GM23248 (cell line): ENCODE results near the gene TOM1. TPM values are rescaled to one million over a fixed set of nuclear protein-coding genes. Genes with fewer than 3 reads are reported as not detected.

Experiments used
- DNase-seq: peaks from one replicate; pipeline ENCODE4 v3.0.0-alpha.2; 2015
- H2AFZ ChIP-seq: fragments of 200-600 bp; sonication (generic); 2 replicates; pipeline ENCODE4 v1.6.1; 2016; ENCODE audit warnings: antibody characterized with exemption
- H3F3A ChIP-seq: fragments of 200-600 bp; sonication (generic); 2 replicates; pipeline ENCODE4 v1.6.1; 2016; ENCODE audit warnings: mild to moderate bottlenecking, antibody characterized with exemption, mixed run types; ENCODE audit not compliant: insufficient read depth
- H3K27ac ChIP-seq: fragments of 200-600 bp; sonication (generic); 2 replicates; pipeline ENCODE4 v1.5.1; 2016; ENCODE audit warnings: mild to moderate bottlenecking
- H3K27me3 ChIP-seq: fragments of 200-600 bp; sonication (generic); replicated peaks from 2 replicates; pipeline ENCODE4 v1.6.1; 2016; ENCODE audit warnings: mild to moderate bottlenecking; ENCODE audit not compliant: insufficient read depth
- H3K36me3 ChIP-seq: fragments of 200-600 bp; sonication (generic); 2 replicates; pipeline ENCODE4 v1.6.1; 2016; ENCODE audit warnings: low read depth, mild to moderate bottlenecking
- H3K4me1 ChIP-seq: fragments of 200-600 bp; sonication (generic); 2 replicates; pipeline ENCODE4 v1.6.1; 2016; ENCODE audit warnings: mild to moderate bottlenecking; ENCODE audit not compliant: insufficient read depth
- H3K4me2 ChIP-seq: fragments of 200-600 bp; sonication (generic); one replicate; pipeline ENCODE4 v1.6.1; 2016; ENCODE audit warnings: mild to moderate bottlenecking; ENCODE audit not compliant: unreplicated experiment
- H3K4me3 ChIP-seq: fragments of 200-600 bp; sonication (generic); 2 replicates; pipeline ENCODE4 v1.5.1; 2016; ENCODE audit warnings: mild to moderate bottlenecking
- H3K79me2 ChIP-seq: fragments of 200-600 bp; sonication (generic); 2 replicates; pipeline ENCODE4 v1.6.1; 2016; ENCODE audit warnings: mild to moderate bottlenecking; ENCODE audit not compliant: insufficient read depth
- H3K9ac ChIP-seq: fragments of 200-600 bp; sonication (generic); 2 replicates; pipeline ENCODE4 v1.6.1; 2016; ENCODE audit warnings: mild to moderate bottlenecking
- H3K9me2 ChIP-seq: fragments of 200-600 bp; sonication (generic); 2 replicates; pipeline ENCODE4 v1.6.1; 2016; ENCODE audit warnings: mixed run types, mild to moderate bottlenecking, moderate library complexity; ENCODE audit not compliant: insufficient read depth
- H3K9me3 ChIP-seq: fragments of 200-600 bp; sonication (generic); one replicate; pipeline ENCODE4 v1.6.1; 2017; ENCODE audit warnings: low read depth
- H4K20me1 ChIP-seq: fragments of 200-600 bp; sonication (generic); 2 replicates; pipeline ENCODE4 v1.6.0; 2016; ENCODE audit not compliant: insufficient read depth
- EZH2 ChIP-seq: fragments of 200-600 bp; sonication (generic); IDR thresholded peaks from 2 replicates; pipeline ENCODE4 v1.6.1; 2018; ENCODE audit warnings: antibody characterized with exemption, mild to moderate bottlenecking; ENCODE audit not compliant: insufficient read depth, poor library complexity, severe bottlenecking
- EZH2phosphoT487 ChIP-seq: fragments of 200-600 bp; sonication (generic); IDR thresholded peaks from 2 replicates; pipeline ENCODE4 v1.6.1; 2018; ENCODE audit warnings: antibody characterized with exemption, moderate library complexity, mild to moderate bottlenecking, low read depth; ENCODE audit not compliant: insufficient read depth
- WGBS, 2 experiments: methylation state at CpG; one replicate each; pipeline ENCODE4 v1.1.6; 2015 to 2017; ENCODE audit warnings: low lambda C conversion rate in 2 of 2, low coverage in 1 of 2; ENCODE audit errors: missing lambda C conversion rate in 2 of 2; 5-methylcytosine and 5-hydroxymethylcytosine counted together
- in situ Hi-C: fragments of 300-500 bp; cut with MboI; formaldehyde crosslinking; loops from 2 replicates; pipeline ENCODE4 v1.15.0; 2020
- polyA plus RNA-seq: library from polyadenylated mRNA; unstranded; fragments of >200 nt; fragmentation: Nextera tagmentation; extraction: Ambion mirVana; gene quantifications from 2 replicates; pipeline ENCODE4 v1.2.1, GENCODE V29; 2016
- total RNA-seq: library from RNA; depleted of rRNA; stranded (reverse); fragments of >200 nt; shearing (Covaris generic); gene quantifications from 2 replicates; pipeline ENCODE4 v1.2.3, GENCODE V29; 2014

Gene TOM1
- total and polyA plus RNA-seq, 2 experiments from 2014 or later = 61.3 to 69.7 TPM

DNA sequence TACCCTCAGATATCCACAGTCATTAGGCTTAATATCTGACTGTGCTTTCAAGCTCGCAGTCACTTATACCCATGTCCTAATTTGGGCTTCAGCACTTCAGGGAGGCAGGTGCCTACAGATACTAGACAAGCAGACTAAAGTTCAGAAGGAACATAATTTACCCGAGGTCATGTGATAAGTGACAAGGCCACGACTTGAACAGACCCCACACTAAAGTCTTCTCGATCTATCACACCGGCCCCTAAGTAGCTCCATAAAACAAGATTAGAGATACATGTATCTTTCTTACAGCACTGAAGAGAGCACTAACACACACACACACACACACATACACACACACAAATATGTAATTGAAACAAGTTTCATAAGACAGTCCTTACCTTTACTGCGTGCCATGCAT is 32.6 kb downstream of the TOM1 start:
- Histone ChIP-seq H3K36me3 (peaks cover 58% of the 10 kb centered on the region), H3K9ac (no peak overlapping the region), H3K27ac (no peak overlapping the region), H3F3A (peaks cover 11% of the 10 kb centered on the region), H3K9me2 (no peaks in the 10 kb centered on the region), H3K27me3 (no peaks in the 10 kb centered on the region), H3K79me2 (no peaks in the 10 kb centered on the region), H3K4me1 (peaks cover 12% of the 10 kb centered on the region), H3K4me3 (no peak overlapping the region), H3K9me3 (no peaks in the 10 kb centered on the region), H3K4me2 (no peak overlapping the region), H4K20me1 (no peaks in the 10 kb centered on the region), H2AFZ (no peak overlapping the region)
- in situ Hi-C loops = no loop called here
- no peak for DNase-seq
- TF ChIP-seq EZH2phosphoT487 (no peak), EZH2 (no peak)
- WGBS, 2 experiments = 79 to 88% methylated on average over 6 of the region's 6 CpGs

DNA sequence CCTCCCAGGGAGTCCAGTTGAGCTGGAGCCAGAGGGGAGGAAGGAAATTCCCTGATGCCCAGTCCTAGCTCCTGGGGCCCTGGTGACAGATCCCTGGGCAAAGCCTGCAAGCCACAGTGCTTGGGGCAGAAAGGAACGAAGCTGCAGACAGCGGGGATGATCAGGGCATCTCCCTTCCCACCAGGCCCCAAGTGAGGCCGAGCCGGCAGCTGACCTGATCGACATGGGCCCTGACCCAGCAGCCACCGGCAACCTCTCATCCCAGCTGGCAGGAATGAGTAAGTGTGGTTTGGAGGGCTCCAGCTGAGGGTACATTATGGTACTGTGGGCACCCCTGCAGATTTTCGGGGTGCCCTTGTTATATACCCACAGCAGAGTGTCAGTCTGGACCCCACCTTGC is 33.5 kb downstream of the TOM1 start:
- 92 to 95% methylated on average over 7 of the region's 7 CpGs for WGBS, 2 experiments
- Histone ChIP-seq H4K20me1 (no peaks in the 10 kb centered on the region), H3K9ac (no peak overlapping the region), H3K9me3 (no peaks in the 10 kb centered on the region), H3K4me1 (peaks cover 12% of the 10 kb centered on the region), H3K9me2 (no peaks in the 10 kb centered on the region), H3K4me2 (no peak overlapping the region), H3K4me3 (no peak overlapping the region), H3K79me2 (no peaks in the 10 kb centered on the region), H3F3A (peaks cover 11% of the 10 kb centered on the region), H3K36me3 (peaks cover 52% of the 10 kb centered on the region), H3K27ac (no peak overlapping the region), H3K27me3 (no peaks in the 10 kb centered on the region), H2AFZ (no peak overlapping the region)
- TF ChIP-seq EZH2phosphoT487 (no peak), EZH2 (no peak)
- no peak for DNase-seq
- in situ Hi-C loops = no loop called here

DNA sequence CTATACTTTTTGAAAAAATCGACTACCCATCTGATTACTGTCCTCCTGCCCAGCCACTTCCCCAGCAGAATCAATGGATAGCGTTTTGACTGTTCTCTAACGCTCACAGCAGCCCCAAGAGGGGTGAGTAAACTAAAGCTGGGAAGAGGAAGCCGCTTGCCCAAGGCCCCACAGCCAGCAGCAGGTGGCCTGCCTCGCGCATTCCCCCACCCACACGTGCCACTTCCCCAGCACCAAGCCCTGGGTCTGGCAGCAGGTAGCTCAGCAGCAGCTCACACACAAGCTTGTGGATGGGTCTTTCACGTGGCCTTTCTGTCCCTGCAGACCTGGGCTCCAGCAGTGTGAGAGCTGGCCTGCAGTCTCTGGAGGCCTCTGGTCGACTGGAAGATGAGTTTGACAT is 34.3 kb downstream of the TOM1 start:
- TF ChIP-seq EZH2phosphoT487 = no peak
- no peak for TF ChIP-seq EZH2
- H3K4me3 ChIP-seq = no peak overlapping the region
- peaks cover 10% of the 10 kb centered on the region for H3F3A ChIP-seq
- 77 to 78% methylated on average over 9 of the region's 9 CpGs for WGBS, 2 experiments
- peaks cover 12% of the 10 kb centered on the region for H3K4me1 ChIP-seq
- H3K27ac ChIP-seq = no peak overlapping the region
- no peak for DNase-seq
- no peaks in the 10 kb centered on the region for H3K27me3 ChIP-seq
- no peak overlapping the region for H2AFZ ChIP-seq
- no peaks in the 10 kb centered on the region for H3K9me2 ChIP-seq
- H3K36me3 ChIP-seq = peaks cover 50% of the 10 kb centered on the region
- no peaks in the 10 kb centered on the region for H3K9me3 ChIP-seq
- H3K79me2 ChIP-seq = no peaks in the 10 kb centered on the region
- H4K20me1 ChIP-seq = no peaks in the 10 kb centered on the region
- no peak overlapping the region for H3K9ac ChIP-seq
- H3K4me2 ChIP-seq = no peak overlapping the region
- in situ Hi-C loops = no loop called here

DNA sequence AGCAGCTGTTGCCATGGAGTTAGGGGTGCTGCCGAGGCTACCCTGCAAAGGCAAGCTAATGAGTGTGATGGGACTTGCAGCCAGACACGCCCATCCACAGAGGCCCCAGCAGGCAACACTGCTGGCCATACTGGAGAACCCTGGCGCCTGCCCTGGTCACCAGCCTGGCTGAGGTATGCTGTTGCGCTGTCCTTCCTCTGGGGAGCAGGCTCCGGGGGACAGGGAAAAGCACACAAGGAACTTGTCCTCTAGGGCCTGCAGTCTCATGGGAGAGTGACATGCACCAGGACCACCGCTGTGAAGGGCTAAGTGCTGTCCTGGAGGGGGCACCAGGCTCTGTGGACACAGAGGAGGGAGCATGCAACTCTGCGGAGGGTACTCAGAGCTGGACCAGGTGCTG is 35.8 kb downstream of the TOM1 start:
- Histone ChIP-seq H3K27ac (no peak overlapping the region), H3F3A (no peaks in the 10 kb centered on the region; the same call in 1 of the 2 replicates), H3K79me2 (no peaks in the 10 kb centered on the region), H3K36me3 (peaks cover 41% of the 10 kb centered on the region), H3K9me2 (no peaks in the 10 kb centered on the region), H3K4me1 (peaks cover 4% of the 10 kb centered on the region), H3K4me2 (no peak overlapping the region), H3K9me3 (no peaks in the 10 kb centered on the region), H4K20me1 (no peaks in the 10 kb centered on the region), H3K4me3 (no peak overlapping the region), H2AFZ (no peak overlapping the region), H3K27me3 (no peaks in the 10 kb centered on the region), H3K9ac (no peak overlapping the region)
- WGBS, 2 experiments = 83 to 87% methylated on average over 7 of the region's 7 CpGs
- TF ChIP-seq EZH2 (no peak), EZH2phosphoT487 (no peak)
- in situ Hi-C loops = no loop called here
- no peak for DNase-seq
